ENCODE measurements around the gene TMEM184C. TPM values are rescaled to one million over a fixed set of nuclear protein-coding genes. Genes with fewer than 3 reads are reported as not detected.

The TMEM184C gene
- total and polyA plus RNA-seq, 2 of the 8 experiments (the other 6 are each of a cell fraction or from before 2014, with no cell fraction given) = 11.1 to 42.4 TPM

GRCh38 chr4:147617173-147617840, at the start of gene TMEM184C (continued):
- TF ChIP-seq SP1 (IDR thresholded peaks at IDR 0.05; ENCODE audit: low read depth, low read length) = no peak
- no peak for TF ChIP-seq NRF1 (IDR thresholded peaks at IDR 0.05; ENCODE audit: low read depth, low read length)
- TF ChIP-seq KDM1A (IDR thresholded peaks at IDR 0.05; ENCODE audit: borderline replicate concordance, low read length) = no peak
- TF ChIP-seq SIRT6 (IDR thresholded peaks at IDR 0.05; ENCODE audit: low read length) = no peak
- TF ChIP-seq TAF7 (optimal IDR thresholded peaks at IDR 0.05; ENCODE audit: borderline replicate concordance, low read depth, low read length) = no peak
- TF ChIP-seq, protein P1, sequence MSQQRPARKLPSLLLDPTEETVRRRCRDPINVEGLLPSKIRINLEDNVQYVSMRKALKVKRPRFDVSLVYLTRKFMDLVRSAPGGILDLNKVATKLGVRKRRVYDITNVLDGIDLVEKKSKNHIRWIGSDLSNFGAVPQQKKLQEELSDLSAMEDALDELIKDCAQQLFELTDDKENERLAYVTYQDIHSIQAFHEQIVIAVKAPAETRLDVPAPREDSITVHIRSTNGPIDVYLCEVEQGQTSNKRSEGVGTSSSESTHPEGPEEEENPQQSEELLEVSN (IDR thresholded peaks at IDR 0.05) = 0 out of 2 replicates have a peak, but pooled peaks have one; percentile 10
- peak; percentile 84 for TF ChIP-seq POLR2AphosphoS5 (IDR thresholded peaks at IDR 0.05; ENCODE audit: low read depth, low read length)
- no peak for TF ChIP-seq ATF3 (IDR thresholded peaks at IDR 0.05; ENCODE audit: insufficient read depth, low read depth, low read length)
- TF ChIP-seq RBBP5 (IDR thresholded peaks at IDR 0.05; ENCODE audit: borderline replicate concordance, low read depth, low read length) = peak; percentile 33; the same call in 1 of the 2 replicates
- no peak for TF ChIP-seq MAFK (IDR thresholded peaks at IDR 0.05; ENCODE audit: low read depth, low read length)
- TF ChIP-seq KDM5A (IDR thresholded peaks at IDR 0.05; ENCODE audit: low read length) = 0 out of 2 replicates have a peak, but pooled peaks have one; percentile 19

Data from H1 (cell line).